CD4-positive, alpha-beta T cell treated with Interleukin-6 at 100 ng/mL for 8 hours (primary cell): ENCODE results near the gene CEP131.
"Not testable (repeated sequence)": the region's sequence is repeated elsewhere in the genome, so short reads cannot be mapped to it uniquely, and the experiment has no call there.

Experiments used
- DNase-seq: peaks from one replicate; pipeline ENCODE4 v3.0.0-alpha.2; 2020; ENCODE audit warnings: mixed read lengths, low spot score

Gene CEP131

DNA sequence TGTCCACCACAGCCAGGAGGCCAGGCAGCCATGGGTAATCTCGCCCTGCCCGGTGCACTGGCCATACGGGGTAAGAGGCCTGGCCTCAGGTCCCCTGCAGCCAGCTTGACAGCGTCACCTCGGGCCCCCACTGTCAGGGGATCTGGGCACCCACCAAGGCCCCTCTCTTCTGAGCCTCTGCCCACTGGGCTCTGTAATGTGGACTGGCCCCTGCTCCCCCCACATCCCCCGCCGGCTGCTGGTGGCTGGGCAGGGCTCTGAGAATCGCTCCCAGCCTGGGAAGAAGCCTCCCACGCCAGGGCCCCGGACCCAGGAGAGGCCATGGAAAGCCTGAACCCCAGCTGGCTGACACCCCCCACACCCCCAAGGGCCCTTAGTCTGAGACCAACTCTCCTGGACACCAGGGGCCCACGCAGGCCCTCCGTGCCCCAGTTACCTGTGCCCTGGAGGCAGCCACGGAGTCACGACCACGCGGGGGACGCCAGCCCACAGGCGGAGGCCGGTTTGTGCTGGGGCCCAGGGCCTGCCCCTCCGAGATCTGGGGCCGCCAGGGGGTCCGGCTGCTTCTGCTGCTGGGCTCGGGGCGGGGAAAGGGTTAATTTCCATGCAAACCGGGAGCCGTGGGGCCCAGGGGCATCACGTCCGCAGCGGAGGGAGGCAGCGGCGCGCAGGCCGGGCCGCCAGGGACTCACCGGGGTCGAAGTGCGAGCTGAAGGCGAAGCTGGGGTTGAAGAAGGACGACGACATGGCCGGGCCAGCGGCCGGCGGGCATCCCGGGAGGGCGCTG is 57.3 kb downstream of the CEP131 start, which contains the start of gene PVALEF:
Gene PVALEF (plus strand): TSS at position 262 of the 787 bp plus-strand sequence. CDS start 15,720 bp downstream, outside the sequence.
- DNase-seq = no peak

DNA sequence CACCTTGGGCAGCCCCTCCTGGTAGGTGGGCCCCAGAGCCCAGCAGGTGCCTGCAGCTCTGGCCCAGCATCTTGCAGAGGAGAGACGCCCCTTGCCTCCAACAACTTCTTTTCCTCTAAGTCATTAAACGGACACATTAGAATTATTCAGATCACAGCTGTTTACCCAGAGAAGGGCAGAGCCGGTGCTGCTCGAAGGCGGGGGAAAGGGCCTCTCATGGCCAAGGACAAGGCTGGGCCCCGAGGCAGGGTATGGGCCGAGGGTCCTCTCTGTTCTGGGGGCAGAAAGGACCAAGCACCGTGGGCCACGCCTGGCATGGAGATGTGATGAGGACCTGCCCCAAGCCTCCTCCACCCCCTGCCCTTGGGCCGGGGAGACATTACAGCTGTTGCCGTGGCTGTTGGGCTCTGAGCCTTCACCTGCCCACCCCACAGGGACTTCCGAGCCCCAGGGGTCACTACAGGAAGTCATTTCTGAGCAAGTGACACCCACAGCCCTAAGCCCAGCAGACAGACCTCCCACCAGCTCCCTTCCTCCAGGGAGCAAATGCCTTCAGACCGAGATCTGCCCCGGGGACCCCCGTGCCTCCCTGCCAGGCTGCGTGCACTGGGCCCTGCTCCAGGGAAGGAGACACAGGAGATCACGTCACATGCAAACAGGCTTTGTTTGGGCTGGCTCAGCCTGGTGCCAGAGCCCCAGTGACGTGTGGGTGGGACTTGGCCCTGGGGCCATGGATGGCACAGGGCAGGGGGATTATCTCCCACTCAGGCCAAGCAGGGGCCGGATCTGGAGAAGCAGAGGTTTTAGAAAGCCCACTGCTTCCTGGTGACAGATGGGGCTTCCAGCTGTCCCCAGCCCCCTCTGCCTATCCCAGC is 58.2 kb downstream of the CEP131 start:
- no peak for DNase-seq

GRCh38 chr17:81163703-81164370 is 58.9 kb downstream of the CEP131 start:
- no peak for DNase-seq

GRCh38 chr17:81163051-81163695 is 59.6 kb downstream of the CEP131 start:
- no peak for DNase-seq

- no peak for DNase-seq
These were observed 60.3 kb downstream of the CEP131 start for GRCh38 chr17:81162491-81162890.

DNA sequence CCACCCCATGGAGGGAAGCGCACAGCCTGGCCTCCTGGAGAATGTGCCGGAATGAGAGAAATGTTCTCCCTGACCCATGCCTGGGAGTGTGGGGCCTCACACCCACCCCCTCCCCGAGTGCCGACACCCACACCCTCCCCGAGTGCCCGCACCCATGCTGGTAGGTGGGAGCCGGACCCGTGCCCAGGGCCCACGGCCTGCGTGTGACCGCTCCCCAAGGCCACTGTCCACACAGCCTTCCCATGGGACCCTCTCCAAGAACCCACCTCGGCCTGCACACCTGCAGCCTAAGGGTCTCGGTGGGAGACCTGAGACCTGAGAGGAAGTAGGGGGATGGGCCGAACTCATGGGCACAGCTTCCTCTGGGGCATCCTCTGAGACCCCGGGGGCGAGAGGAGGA is 60.8 kb downstream of the CEP131 start:
- no peak for DNase-seq

- no peak for DNase-seq
These were observed 61.2 kb downstream of the CEP131 start for GRCh38 chr17:81161536-81161935.

- DNase-seq = no peak
These were observed 61.9 kb downstream of the CEP131 start for GRCh38 chr17:81160747-81161453.

- no peak for DNase-seq
These were observed 62.5 kb downstream of the CEP131 start for GRCh38 chr17:81160306-81160705.

DNA sequence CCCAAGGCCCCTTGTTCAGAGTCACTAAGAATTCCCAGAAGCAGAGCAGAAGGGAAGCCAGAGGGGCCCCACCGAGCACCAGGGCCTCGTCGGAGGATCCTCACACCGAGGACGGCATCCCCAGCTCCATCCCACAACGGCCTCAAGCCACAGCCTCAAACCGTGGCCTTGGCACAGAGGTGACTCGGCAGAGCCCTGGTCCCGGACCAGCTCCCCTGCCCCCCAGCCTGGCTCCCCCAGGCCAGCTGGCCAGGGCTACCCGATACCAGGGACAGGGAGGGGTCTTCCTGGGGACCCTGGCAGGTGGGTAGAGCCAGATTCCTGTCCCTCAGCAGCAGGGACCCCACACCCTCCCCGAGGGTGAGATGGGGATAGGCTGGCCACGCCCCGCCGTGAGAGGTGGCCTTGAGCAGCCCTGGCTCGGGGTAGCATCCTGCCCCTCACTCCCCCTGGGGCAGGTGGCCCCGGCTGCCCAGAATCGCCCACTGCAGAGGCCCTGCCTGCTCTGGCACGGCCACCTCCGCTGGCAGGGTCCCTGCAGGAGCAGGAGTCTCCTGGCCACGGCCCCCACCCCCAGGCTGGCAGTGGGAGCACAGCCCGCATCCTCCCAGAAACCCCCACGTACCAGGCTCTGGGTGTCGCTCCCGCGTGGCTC is 63.0 kb downstream of the CEP131 start:
- no peak for DNase-seq

DNA sequence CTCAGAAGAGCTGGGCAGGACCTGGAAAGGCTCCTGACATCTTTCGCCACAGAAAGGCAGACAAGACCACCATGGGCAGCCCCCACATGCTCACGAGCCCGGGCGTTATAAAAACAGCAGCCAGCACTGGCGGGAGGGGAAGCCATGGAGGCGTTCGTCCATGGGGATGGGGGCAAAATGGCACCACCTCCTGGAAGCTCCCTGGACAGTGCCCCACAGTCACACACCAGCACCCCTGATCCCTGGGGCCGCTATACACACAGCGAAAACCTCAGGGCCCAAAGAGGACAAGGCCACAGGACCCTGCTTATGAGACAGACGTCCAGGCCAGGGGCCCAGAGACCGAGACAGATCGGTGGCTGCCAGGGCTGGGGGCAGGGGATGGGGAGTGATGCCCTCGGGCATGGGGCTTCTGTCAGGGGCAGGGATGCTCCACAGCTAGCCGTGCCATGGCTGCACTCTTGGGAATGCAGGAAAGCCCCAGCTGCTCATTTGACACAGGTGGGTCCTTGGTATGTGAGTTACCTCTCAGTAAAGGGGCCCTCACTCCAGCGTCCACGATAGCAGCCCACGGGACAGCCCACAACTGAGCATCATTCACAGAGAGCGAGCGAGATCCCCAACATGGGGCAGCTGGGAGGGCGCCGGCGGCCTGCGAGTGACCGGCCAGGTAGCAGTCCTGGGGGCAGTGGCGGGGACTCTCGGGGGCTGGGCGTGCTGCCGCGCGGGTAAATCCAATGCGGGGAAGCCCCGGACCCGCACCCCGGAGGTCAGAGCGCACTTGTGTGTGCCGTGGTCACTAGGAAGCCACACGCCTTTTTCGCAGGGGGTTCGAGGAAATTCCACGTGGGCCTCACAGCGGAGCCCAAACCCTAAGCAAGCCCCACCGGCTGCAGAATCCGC is 63.8 kb downstream of the CEP131 start:
- DNase-seq = no peak

DNA sequence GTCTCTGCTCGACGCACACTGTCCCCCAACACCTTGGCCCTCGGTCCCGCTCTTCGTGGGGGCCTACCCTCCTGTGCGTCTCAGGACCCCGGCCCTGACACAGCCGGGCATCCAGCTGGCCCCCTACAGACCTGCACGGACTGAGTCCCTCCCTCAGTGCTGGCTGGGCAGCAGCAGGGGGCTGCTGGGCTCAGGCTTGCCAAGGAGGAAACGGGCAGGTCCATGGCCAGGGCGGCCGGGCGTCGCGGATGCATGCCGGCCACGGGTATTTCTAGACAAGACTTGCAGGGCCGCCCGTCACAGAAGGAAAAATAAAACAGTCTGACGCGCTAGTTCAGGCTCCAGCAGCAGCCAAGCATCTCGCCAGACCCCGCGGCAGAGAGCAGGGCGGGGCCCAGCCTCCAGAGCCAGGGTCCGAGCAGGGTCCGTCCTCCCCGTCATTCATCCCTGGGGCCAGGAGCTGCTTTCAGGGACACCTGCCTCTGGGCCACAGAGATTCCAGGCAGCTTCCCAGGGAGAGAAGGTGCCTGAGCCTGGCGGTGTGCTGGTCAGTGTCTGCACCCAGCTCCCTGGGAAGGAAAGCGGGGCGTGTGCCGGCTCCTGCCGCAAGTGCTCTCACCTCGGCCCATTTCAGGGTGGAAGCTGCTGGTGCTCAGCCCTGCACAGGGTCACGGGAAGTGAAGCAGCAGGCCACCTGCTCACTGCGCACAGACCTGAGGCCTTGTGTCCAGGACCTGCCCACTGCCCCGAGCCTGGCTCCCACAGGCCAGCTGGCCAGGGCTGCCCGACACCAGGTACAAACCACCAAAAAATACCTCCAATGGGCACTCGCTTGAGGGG is 64.7 kb downstream of the CEP131 start:
- DNase-seq = no peak

DNA sequence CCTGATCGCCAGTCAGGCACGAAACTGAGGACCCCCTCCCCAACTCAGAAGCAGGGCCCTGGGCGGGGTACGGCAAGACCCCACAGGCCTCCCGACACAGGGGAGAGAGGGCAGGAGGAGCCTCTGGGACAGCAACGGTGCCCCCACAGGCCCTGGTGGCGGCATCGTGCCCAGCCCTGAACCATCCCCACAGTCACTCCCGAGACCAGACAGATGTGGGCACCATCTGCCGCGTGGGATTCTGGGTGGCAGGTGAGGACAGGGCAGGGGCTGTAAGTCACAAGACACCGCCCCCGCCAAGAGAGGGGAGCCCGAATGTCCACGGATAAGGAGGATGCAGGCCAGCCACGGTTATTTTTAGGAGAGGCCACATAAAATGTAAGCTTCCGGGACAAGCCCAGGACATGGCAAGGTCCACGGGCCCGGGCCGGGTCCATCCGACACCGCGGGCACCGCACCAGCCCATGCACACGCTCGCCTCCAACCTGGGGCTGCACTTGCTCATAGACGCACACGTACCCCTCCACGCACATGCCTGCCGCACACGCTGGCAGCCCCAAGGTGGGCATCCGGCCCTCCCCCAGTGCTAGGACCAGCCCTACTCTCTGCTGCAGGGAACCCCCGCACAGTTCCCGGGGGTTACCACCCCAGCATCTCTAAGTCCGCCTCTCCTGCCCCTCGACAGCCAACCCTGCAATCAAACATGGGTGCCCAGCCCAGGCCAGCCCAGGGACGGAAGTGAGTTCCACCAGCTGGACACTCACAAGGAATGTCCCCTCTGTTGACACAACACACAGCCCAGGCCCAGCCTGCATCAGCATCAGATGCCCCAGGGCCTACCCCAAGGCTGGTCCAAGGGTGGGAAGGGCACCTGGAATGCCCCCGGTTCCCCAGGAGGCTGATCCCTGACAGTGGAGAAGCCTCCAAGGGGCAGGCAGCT is 65.6 kb downstream of the CEP131 start:
- DNase-seq = no peak

- DNase-seq = no peak
These were observed 67.8 kb downstream of the CEP131 start for GRCh38 chr17:81154961-81155360.

DNA sequence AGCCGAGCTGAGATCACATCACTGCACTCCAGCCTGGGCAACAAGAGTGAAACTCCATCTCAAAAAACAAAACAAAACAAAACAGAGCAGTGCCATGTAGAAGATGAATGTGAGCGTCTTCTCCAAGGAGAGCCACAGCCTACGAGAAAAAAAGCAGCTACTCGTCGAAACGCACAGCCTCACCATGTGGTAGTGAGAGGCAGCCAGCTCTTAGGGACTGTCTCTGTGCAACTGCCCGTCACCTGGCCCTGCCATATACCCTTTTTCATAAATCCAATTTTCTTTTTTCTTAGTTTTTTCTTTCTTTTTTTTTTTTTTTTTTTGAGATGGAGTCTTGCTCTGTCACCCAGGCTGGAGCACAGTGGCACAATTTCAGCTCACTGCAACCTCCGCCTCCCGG is 68.7 kb downstream of the CEP131 start:
- not testable (repeated sequence) for DNase-seq

DNA sequence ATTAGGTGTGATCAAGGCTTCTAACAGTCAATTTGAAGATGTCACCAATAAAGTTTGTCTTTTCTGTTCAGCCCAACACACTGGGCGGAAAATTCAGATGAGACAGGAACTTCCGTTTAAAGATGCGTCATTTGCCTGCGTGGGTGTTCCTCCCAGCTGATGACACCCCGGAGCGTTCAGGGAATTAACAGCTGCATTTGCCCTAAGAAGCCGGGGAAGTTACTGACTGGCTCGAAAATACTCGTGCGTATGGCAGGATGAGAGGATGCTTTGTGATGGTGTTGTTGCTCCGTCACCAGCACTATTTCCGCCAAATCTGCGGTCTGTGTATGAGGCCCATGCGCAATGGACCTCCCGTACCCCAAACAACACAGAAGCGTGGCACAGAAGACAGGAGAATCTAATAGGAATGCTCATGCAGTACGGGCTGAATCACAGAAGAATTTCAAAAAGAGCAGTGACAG is 69.4 kb downstream of the CEP131 start:
- no peak for DNase-seq

DNA sequence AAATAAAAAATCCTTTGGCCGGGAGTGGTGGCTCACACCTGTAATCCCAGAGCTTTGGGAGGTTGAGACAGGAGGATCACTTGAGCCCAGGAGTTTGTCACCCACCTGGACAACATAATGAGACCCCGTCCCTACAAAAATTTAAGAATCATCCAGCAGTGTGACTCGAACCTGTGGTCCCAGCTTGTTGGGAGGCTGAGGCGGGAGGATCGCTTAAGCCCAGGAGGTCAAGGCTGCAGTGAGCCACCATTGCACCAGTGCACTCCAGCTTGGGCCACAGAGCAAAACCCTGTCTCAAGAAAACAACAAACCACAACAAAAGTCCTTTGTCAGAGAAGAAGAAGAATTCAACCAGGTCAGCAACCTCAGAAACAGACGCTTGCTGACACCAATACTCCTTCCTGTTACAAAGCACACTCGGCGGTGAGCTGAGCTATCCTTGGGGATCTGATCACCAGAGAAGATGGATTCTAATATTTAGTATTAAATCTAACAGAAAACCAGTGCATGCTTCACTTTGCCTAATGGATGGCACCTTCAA is 70.4 kb downstream of the CEP131 start:
- no peak for DNase-seq
